Jurkat, Clone E6-1 (cell line): ENCODE results near the gene KLKB1.

Experiments
- DNase-seq: peaks from one replicate; pipeline ENCODE4 v3.0.0-alpha.2; 2011; ENCODE audit warnings: low read depth, low spot score
- H3K4me3 ChIP-seq: 2 replicates; pipeline ENCODE4 v1.5.1; 2011; ENCODE audit warnings: mild to moderate bottlenecking, low read length, control low read depth, moderate library complexity

KLKB1 gene

DNA sequence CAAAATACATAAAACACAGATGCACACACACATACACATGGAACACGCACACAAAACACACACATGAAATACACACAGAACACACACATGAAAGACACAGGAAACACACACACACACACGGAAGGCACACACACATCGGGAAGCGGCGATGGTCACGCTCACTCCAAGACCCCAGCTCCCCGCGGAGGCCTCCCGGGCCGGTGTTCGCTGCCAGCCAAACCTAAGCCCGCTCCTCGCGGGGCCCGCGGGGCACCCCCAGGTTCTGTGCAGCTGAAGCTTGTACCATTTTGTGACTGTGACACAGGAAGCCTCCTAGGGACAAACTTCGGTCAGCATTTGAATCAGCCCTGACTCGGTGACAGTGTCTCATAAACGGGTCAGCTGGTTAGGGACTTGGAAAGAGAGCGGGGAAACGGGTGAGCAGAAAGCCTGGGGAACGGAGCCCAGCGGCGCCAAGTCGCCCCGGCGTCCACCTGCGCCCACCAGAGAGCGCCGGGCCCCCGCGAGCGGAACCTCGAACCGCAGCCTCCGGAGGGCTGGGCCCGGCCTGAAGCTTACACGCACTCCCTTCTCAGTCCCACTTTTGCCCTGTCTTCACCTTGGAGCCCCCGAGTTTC lies 70.8 kb downstream of the KLKB1 start:
- DNase-seq, result no peak
- no peak overlapping the region for H3K4me3 ChIP-seq

DNA sequence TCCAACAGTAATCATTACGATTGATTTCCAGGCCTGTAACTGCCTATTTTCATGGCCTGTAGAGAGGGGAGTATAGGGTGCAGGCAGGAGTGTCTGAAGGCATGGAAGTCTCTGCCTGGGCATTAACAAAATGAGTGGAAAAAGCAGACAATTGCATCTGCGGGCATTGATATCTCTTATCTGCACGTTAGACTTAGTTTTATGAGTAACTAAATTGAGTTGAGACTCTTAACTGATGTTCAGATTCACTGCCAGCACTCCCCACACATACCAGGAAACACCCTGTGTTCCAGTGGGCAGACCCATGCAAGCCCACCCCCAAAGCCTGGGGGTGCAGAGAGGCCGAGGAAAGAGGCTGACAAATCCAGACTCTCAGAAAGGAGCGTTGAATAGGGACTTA lies 72.0 kb downstream of the KLKB1 start:
- H3K4me3 ChIP-seq, result no peak overlapping the region
- DNase-seq, result no peak

DNA sequence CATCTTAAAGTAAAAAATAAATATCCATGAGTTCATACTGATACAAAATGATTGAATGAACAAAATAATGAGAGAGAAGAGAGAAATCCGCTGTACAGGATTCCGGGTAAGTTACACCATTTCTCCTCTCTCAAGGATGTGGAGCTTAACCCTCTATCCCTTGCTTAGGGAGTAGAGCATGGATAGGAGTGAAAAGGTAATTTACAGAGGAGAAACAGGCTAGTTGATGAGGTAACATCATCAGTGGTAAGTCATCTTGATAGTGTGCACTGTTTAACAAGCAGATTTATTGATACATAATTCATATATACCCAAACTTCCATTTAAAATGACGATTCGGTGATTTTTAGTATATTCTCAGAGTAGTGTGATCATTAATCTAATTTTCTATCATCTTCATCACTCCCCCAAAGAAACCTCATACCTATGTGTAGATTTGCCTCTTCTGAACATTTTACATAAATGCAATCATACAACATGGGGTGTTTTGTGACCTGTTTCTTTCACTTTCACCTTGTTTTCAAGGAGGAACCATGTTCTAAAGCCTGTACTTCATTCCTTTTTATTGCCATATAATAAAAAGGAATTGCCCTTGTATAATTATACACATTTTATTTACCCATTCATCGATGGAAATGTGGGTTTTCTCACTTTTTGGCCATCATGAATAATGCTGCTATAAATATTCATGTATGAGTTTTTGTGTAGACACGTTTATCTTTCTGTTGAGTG lies 73.5 kb downstream of the KLKB1 start:
- DNase-seq, result no peak
- no peak overlapping the region for H3K4me3 ChIP-seq

DNA sequence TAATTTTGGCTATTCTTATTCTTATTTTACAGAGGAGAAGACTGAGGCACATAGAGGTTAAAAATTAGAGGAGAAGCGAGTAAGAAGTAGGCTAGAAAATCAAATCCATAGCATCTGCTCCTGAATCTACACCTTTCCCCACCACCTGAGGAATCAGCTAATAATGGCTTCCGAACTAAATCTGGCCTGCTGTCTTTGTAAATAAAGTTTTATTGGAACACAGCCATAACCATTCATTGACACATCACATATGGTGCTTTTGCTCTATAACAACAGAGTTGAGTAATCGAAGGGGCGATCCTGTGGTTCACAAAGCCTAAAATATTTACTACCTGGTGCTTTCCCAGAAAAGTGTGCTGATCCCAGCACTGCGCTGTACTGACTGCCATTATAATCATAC lies 76.9 kb downstream of the KLKB1 start:
- no peak overlapping the region for H3K4me3 ChIP-seq
- no peak for DNase-seq

GRCh38 chr4:186304866-186305505 lies 77.7 kb downstream of the KLKB1 start:
- no peak overlapping the region for H3K4me3 ChIP-seq
- DNase-seq, result no peak

GRCh38 chr4:186307497-186307896 lies 80.2 kb downstream of the KLKB1 start:
- DNase-seq, result no peak
- H3K4me3 ChIP-seq, result no peak overlapping the region

DNA sequence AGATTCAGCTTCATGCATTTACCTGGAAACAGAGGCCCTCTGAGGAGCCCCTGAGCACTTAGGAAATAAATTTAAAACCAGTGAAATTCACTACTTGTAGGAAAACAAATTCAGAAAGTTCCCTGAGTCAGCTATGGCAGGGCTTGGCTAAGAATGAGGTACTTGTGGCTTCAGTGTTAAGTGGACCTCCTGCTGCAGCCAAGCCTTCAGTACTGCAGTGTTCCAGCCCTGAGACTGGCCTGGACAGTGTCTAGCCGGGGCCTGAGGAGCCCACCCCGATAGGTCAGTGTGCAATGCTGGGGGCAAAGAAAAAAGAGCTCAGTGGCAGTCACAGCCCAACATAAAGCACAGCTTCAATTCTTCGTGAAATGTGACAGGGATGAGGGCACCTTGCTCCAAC lies 80.6 kb downstream of the KLKB1 start:
- no peak for DNase-seq
- no peak overlapping the region for H3K4me3 ChIP-seq
